Esophagus squamous epithelium (tissue), 4 donors: ENCODE measurements around the gene FAR1.

Experiments
- CTCF ChIP-seq, 6 experiments: fragments of 450-650 bp in 4 of 6; fragments of 200-600 bp in 2 of 6; sonication (generic) in 2 of 6; IDR thresholded peaks; one replicate each; pipeline ENCODE4 v1.5.1; 2016 to 2019; ENCODE audit warnings: antibody characterized with exemption in 6 of 6, mild to moderate bottlenecking in 4 of 6, moderate library complexity in 4 of 6
- POLR2A ChIP-seq, 4 donors: fragments of 450-650 bp; IDR thresholded peaks; one replicate each; pipeline ENCODE4 v1.6.1; 2017; ENCODE audit warnings: antibody characterized with exemption in 4 of 4, mild to moderate bottlenecking in 4 of 4, moderate library complexity in 3 of 4

GRCh38 chr11:13669544-13670488 lies 1.3 kb downstream of the FAR1 start:
- no peak for TF ChIP-seq CTCF (IDR thresholded peaks at IDR 0.05)
- TF ChIP-seq POLR2A (IDR thresholded peaks at IDR 0.05), result no peak
